H1 (cell line): ENCODE results near the gene TXNRD2. TPM values are rescaled to one million over a fixed set of nuclear protein-coding genes. Genes with fewer than 3 reads are reported as not detected.

Source experiments
- CTCF ChIA-PET: fragments of 300-600 bp; sonication (Branson Sonifier 250); formaldehyde crosslinking; loops from one replicate; lab custom pipeline; 2021; ENCODE audit not compliant: partially characterized antibody; lab: Charles Lee
- POLR2A ChIA-PET: fragments of 300-600 bp; sonication (Branson Sonifier 250); formaldehyde crosslinking; loops from one replicate; lab custom pipeline; 2021; ENCODE audit warnings: inconsistent platforms; ENCODE audit not compliant: partially characterized antibody; lab: Charles Lee
- DNase-seq, 2 experiments: peaks; one replicate each; pipeline versions ENCODE4 v3.0.0 to v3.0.0-alpha.2; 2010 to 2022; ENCODE audit warnings: low spot score in 2 of 2, low read depth in 1 of 2, mixed read lengths in 1 of 2
- FAIRE-seq: peaks from 2 replicates; lab custom pipeline; 2011; peaks lifted over from hg19 to GRCh38; lab: Jason Lieb, UNC
- H2AFZ ChIP-seq: 2 replicates; pipeline ENCODE4 v1.8.1; 2012; ENCODE audit warnings: low read length, inconsistent platforms
- H2AK5ac ChIP-seq: 2 replicates; pipeline ENCODE4 v1.6.1; 2013; ENCODE audit warnings: low read depth, low read length
- H2BK120ac ChIP-seq: replicated peaks from 2 replicates; pipeline ENCODE3; 2013; ENCODE audit warnings: low read depth, low read length, inconsistent platforms
- H2BK12ac ChIP-seq: 2 replicates; pipeline ENCODE4 v1.6.1; 2013; ENCODE audit warnings: low read depth, low read length
- H2BK15ac ChIP-seq: 2 replicates; pipeline ENCODE4 v1.6.1; 2013; ENCODE audit warnings: low read length
- H2BK20ac ChIP-seq: 2 replicates; pipeline ENCODE4 v1.6.1; 2013; ENCODE audit warnings: low read length
- H2BK5ac ChIP-seq: 2 replicates; pipeline ENCODE4 v1.6.1; 2013; ENCODE audit warnings: low read depth, low read length
- H3K14ac ChIP-seq: 2 replicates; pipeline ENCODE4 v1.6.1; 2013; ENCODE audit warnings: inconsistent platforms; ENCODE audit not compliant: insufficient read length
- H3K18ac ChIP-seq: 2 replicates; pipeline ENCODE4 v1.6.1; 2013; ENCODE audit warnings: low read length; ENCODE audit errors: extremely low read depth
- H3K23ac ChIP-seq: 2 replicates; pipeline ENCODE4 v1.6.1; 2013; ENCODE audit warnings: inconsistent platforms; ENCODE audit not compliant: insufficient read length
- H3K23me2 ChIP-seq: 2 replicates; pipeline ENCODE4 v1.6.1; 2013; ENCODE audit warnings: low read depth, low read length
- H3K27ac ChIP-seq: 2 replicates; pipeline ENCODE4 v1.6.1; 2011; ENCODE audit warnings: low read depth, low read length, inconsistent platforms
- H3K27me3 ChIP-seq, 4 experiments: replicated peaks in 1 of 4; 1 replicate in 1 of 4; 2 replicates in 3 of 4; pipeline versions ENCODE4 v1.6.1 to v1.8.1; 2011 to 2013; ENCODE audit warnings: low read length in 3 of 4, mild to moderate bottlenecking in 3 of 4, inconsistent platforms in 2 of 4, mixed read lengths in 2 of 4, moderate library complexity in 1 of 4; ENCODE audit not compliant: control insufficient read depth in 3 of 4, insufficient read depth in 3 of 4; ENCODE audit errors: extremely low read depth in 1 of 4
- H3K36me3 ChIP-seq, 4 experiments: 2 replicates each; pipeline versions ENCODE4 v1.6.1 to v1.8.1; 2011 to 2013; ENCODE audit warnings: mild to moderate bottlenecking in 4 of 4, low read length in 3 of 4, moderate library complexity in 2 of 4, control low read depth in 1 of 4, inconsistent platforms in 1 of 4; ENCODE audit not compliant: insufficient read depth in 4 of 4, control insufficient read depth in 2 of 4
- H3K4ac ChIP-seq: replicated peaks from 2 replicates; pipeline ENCODE3; 2013; ENCODE audit warnings: low read length, low read depth, mixed read lengths, inconsistent platforms; ENCODE audit not compliant: insufficient read length
- H3K4me1 ChIP-seq, 4 experiments: replicated peaks in 1 of 4; 1 replicate in 1 of 4; 2 replicates in 3 of 4; pipeline versions ENCODE4 v1.6.1 to v1.8.1; 2011 to 2013; ENCODE audit warnings: low read length in 3 of 4, inconsistent platforms in 2 of 4, mixed read lengths in 1 of 4; ENCODE audit not compliant: insufficient read depth in 4 of 4, control insufficient read depth in 3 of 4
- H3K4me2 ChIP-seq, 2 experiments: 2 replicates each; pipeline versions ENCODE4 v1.6.1 to v1.8.1; 2011 to 2013; ENCODE audit warnings: low read depth in 2 of 2, low read length in 2 of 2, control low read depth in 1 of 2, inconsistent platforms in 1 of 2, mild to moderate bottlenecking in 1 of 2; ENCODE audit not compliant: insufficient read depth in 1 of 2
- H3K4me3 ChIP-seq, 4 experiments: fragments of 200-600, 300-600 bp in 1 of 4; sonication (generic), shearing (Covaris generic), sonication (Bioruptor Twin) in 1 of 4; 2 replicates each; pipeline versions ENCODE4 v1.5.1 to v1.8.1; 2011 to 2016; ENCODE audit warnings: low read length in 4 of 4, low read depth in 3 of 4, control low read depth in 2 of 4, inconsistent platforms in 2 of 4, mild to moderate bottlenecking in 2 of 4, mixed read lengths in 1 of 4, moderate library complexity in 1 of 4; ENCODE audit not compliant: insufficient read depth in 2 of 4; ENCODE audit errors: extremely low read depth in 1 of 4
- H3K56ac ChIP-seq: replicated peaks from 2 replicates; pipeline ENCODE3; 2013; ENCODE audit warnings: low read depth, mild to moderate bottlenecking, mixed read lengths, low read length, inconsistent platforms; ENCODE audit not compliant: insufficient read length
- H3K79me1 ChIP-seq: 2 replicates; pipeline ENCODE4 v1.6.1; 2013; ENCODE audit warnings: low read depth, low read length, control low read depth
- H3K79me2 ChIP-seq, 2 experiments: 2 replicates each; pipeline versions ENCODE4 v1.6.1 to v1.8.1; 2012 to 2013; ENCODE audit warnings: low read length in 2 of 2, mild to moderate bottlenecking in 2 of 2, inconsistent platforms in 1 of 2; ENCODE audit not compliant: insufficient read depth in 2 of 2, control insufficient read depth in 1 of 2
- H3K9ac ChIP-seq, 4 experiments: replicated peaks in 1 of 4; 1 replicate in 1 of 4; 2 replicates in 3 of 4; pipeline versions ENCODE4 v1.6.1 to v1.8.1; 2011 to 2013; ENCODE audit warnings: low read depth in 3 of 4, low read length in 3 of 4, control low read depth in 2 of 4, mild to moderate bottlenecking in 2 of 4, moderate library complexity in 2 of 4, inconsistent platforms in 1 of 4; ENCODE audit errors: extremely low read depth in 1 of 4
- H3K9me3 ChIP-seq, 2 experiments: 2 replicates each; pipeline versions ENCODE4 v1.6.1 to v1.8.1; 2012 to 2013; ENCODE audit warnings: mild to moderate bottlenecking in 2 of 2, moderate library complexity in 2 of 2, control low read depth in 1 of 2, inconsistent platforms in 1 of 2, low read depth in 1 of 2, low read length in 1 of 2, mixed read lengths in 1 of 2; ENCODE audit not compliant: insufficient read depth in 2 of 2
- H4K20me1 ChIP-seq, 2 experiments: replicated peaks in 1 of 2; 2 replicates each; pipeline versions ENCODE3 to v1.8.1; 2011 to 2013; ENCODE audit warnings: inconsistent platforms in 2 of 2, low read length in 2 of 2, mild to moderate bottlenecking in 1 of 2; ENCODE audit not compliant: insufficient read depth in 2 of 2, control insufficient read depth in 1 of 2
- H4K5ac ChIP-seq: 2 replicates; pipeline ENCODE4 v1.6.1; 2013; ENCODE audit warnings: low read length, low read depth, mixed read lengths, inconsistent platforms; ENCODE audit not compliant: insufficient read length
- H4K8ac ChIP-seq: 2 replicates; pipeline ENCODE4 v1.8.0; 2013; ENCODE audit warnings: mild to moderate bottlenecking, moderate library complexity, low read length, inconsistent platforms; ENCODE audit not compliant: insufficient read depth; ENCODE audit errors: extremely low read depth
- H4K91ac ChIP-seq: replicated peaks from 2 replicates; pipeline ENCODE3; 2013; ENCODE audit warnings: low read length, mixed read lengths, inconsistent platforms; ENCODE audit not compliant: insufficient read length
- ATF3 ChIP-seq: IDR thresholded peaks from 2 replicates; pipeline ENCODE4 v1.6.1; 2011; ENCODE audit warnings: low read depth, mild to moderate bottlenecking, low read length; ENCODE audit not compliant: insufficient read depth
- TCF12 ChIP-seq: IDR thresholded peaks from 2 replicates; pipeline ENCODE4 v1.6.1; 2011; ENCODE audit warnings: low read depth, mild to moderate bottlenecking, low read length
- WGBS, 2 experiments: shearing (Covaris generic) in 1 of 2; methylation state at CpG; one replicate each; pipeline versions ENCODE4 v1.1.6 to v1.1.7; 2013 to 2015; ENCODE audit warnings: low lambda C conversion rate in 2 of 2, mixed read lengths in 2 of 2, inconsistent platforms in 1 of 2, low coverage in 1 of 2, missing lambda C conversion rate in 1 of 2; ENCODE audit not compliant: insufficient replicate concordance in 2 of 2, insufficient coverage in 1 of 2, insufficient read length in 1 of 2; ENCODE audit errors: extremely low coverage in 1 of 2, missing lambda C conversion rate in 1 of 2; 5-methylcytosine and 5-hydroxymethylcytosine counted together
- polyA plus RNA-seq, 7 experiments: library from polyadenylated mRNA; depleted of rRNA in 3 of 7; stranded (reverse) in 5 of 7; unstranded in 2 of 7; fragments of >200 nt in 5 of 7; fragments of 200-250 nt in 2 of 7; gene quantifications; 1 replicate in 5 of 7; 2 replicates in 1 of 7; 4 replicates in 1 of 7; pipeline versions ENCODE4 v1.2.1 to v1.2.3, GENCODE V29; 2011 to 2013; ENCODE audit warnings: missing spikeins in 2 of 7, mixed read lengths in 2 of 7
- total RNA-seq: library from RNA; stranded (reverse); fragmentation: NEBNext Ultra II Directional; extraction: Animal tissue kit (Norgen Biotek cat#: 25700); gene quantifications from 2 replicates; pipeline ENCODE4 v1.2.1, GENCODE V29; 2021

The TXNRD2 gene
- total and polyA plus RNA-seq, 2 of the 8 experiments (the other 6 are each of a cell fraction or from before 2014, with no cell fraction given), result 14.8 to 21.9 TPM

DNA sequence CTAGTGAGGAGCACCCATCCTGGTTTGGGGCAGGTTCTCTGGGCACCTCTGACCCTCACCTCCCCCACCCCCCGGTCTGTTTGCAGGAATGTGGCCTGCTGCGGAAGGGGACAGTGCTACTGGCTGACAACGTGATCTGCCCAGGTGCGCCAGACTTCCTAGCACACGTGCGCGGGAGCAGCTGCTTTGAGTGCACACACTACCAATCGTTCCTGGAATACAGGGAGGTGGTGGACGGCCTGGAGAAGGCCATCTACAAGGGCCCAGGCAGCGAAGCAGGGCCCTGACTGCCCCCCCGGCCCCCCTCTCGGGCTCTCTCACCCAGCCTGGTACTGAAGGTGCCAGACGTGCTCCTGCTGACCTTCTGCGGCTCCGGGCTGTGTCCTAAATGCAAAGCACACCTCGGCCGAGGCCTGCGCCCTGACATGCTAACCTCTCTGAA is 26.9 kb upstream of the TXNRD2 start:
- no peak overlapping the region for H3K56ac ChIP-seq
- H3K14ac ChIP-seq, result no peak overlapping the region
- H3K4me3 ChIP-seq, result no peak overlapping the region
- H4K20me1 ChIP-seq, result peaks cover 5 to 6% of the 10 kb centered on the region in 2 experiments
- no peak overlapping the region for H3K27ac ChIP-seq
- DNase-seq (no peak), FAIRE-seq (no peak)
- H3K79me1 ChIP-seq, result no peaks in the 10 kb centered on the region
- no peak overlapping the region for H3K23ac ChIP-seq
- 93% methylated on average over 18 of the region's 18 CpGs; no CpG with 5 or more reads in 1 of the 2 experiments for WGBS, 2 experiments
- H2BK120ac ChIP-seq, result no peak overlapping the region
- no peak overlapping the region for H3K9ac ChIP-seq
- no peak overlapping the region for H4K91ac ChIP-seq
- CTCF ChIA-PET, result interaction anchor here (1.2 to 16.2 kb wide), 4 partner anchors 15 to 50 kb away, joined by 3 to 369 read pairs (median 32); no protein-coding TSS in a partner anchor
- H3K4ac ChIP-seq, result no peak overlapping the region
- H2BK20ac ChIP-seq, result no peak overlapping the region
- H3K18ac ChIP-seq, result no peak overlapping the region
- H4K5ac ChIP-seq, result no peak overlapping the region
- no peak for TF ChIP-seq ATF3
- no peak for TF ChIP-seq TCF12
- no peak overlapping the region for H2AFZ ChIP-seq
- no peak overlapping the region for H4K8ac ChIP-seq
- POLR2A ChIA-PET, result interaction anchor here (0.8 to 1.3 kb wide), 5 partner anchors 45 to 159 kb away, joined by 3 to 4 read pairs (median 3); no protein-coding TSS in a partner anchor
- H3K4me2 ChIP-seq, result no peak overlapping the region
- H3K23me2 ChIP-seq, result no peaks in the 10 kb centered on the region
- no peak overlapping the region; the same call in 1 of the 2 replicates for H2BK5ac ChIP-seq
- no peaks in the 10 kb centered on the region for H3K27me3 ChIP-seq
- H3K9me3 ChIP-seq, result no peaks in the 10 kb centered on the region
- H3K4me1 ChIP-seq, result peaks cover 0 to 2% (median 1%) of the 10 kb centered on the region in 4 experiments; a peak in 5 of 7 replicates
- peaks cover 3 to 18% (median 12%) of the 10 kb centered on the region in 4 experiments; a peak in 6 of 8 replicates for H3K36me3 ChIP-seq
- no peaks in the 10 kb centered on the region for H3K79me2 ChIP-seq
- no peak overlapping the region for H2BK12ac ChIP-seq
- H2AK5ac ChIP-seq, result no peak overlapping the region
- H2BK15ac ChIP-seq, result no peak overlapping the region
